CD4-positive, CD25-positive, alpha-beta regulatory T cell (primary cell): ENCODE data around the gene MUSK. TPM values are rescaled to one million over a fixed set of nuclear protein-coding genes. Genes with fewer than 3 reads are reported as not detected.
"Not testable (repeated sequence)": the region's sequence is repeated elsewhere in the genome, so short reads cannot be mapped to it uniquely, and the experiment has no call there.

Experiments
- ATAC-seq, 2 donors: fragments of 150-1000 bp; cut with Tn5 transposase; one replicate each; pipeline ENCODE4 v1.10.0; 2021; ENCODE audit warnings: low read depth in 2 of 2, moderate number of reproducible peaks in 2 of 2, moderate library complexity in 1 of 2
- DNase-seq, 3 donors: peaks; one replicate each; pipeline versions ENCODE4 v3.0.0 to v3.0.0-alpha.2; 2012 to 2022; ENCODE audit warnings: mixed read lengths in 1 of 3
- H3K27ac ChIP-seq: one replicate; pipeline ENCODE4 v1.7.0; 2013; ENCODE audit warnings: mild to moderate bottlenecking, low read length; ENCODE audit not compliant: insufficient read depth, poor library complexity, severe bottlenecking
- H3K27me3 ChIP-seq: one replicate; pipeline ENCODE4 v1.7.0; 2013; ENCODE audit warnings: low read length; ENCODE audit not compliant: control insufficient read depth, insufficient read depth
- H3K36me3 ChIP-seq: one replicate; pipeline ENCODE4 v1.7.0; 2013; ENCODE audit warnings: mild to moderate bottlenecking, low read length, moderate library complexity; ENCODE audit not compliant: control insufficient read depth, insufficient read depth
- H3K4me1 ChIP-seq: 2 replicates; pipeline ENCODE4 v1.7.0; 2013; ENCODE audit warnings: mild to moderate bottlenecking, low read length; ENCODE audit not compliant: insufficient read depth, control insufficient read depth, poor library complexity, severe bottlenecking
- H3K4me3 ChIP-seq: one replicate; pipeline ENCODE4 v1.7.0; 2013; ENCODE audit warnings: low read depth, mild to moderate bottlenecking, low read length, moderate library complexity
- H3K9me3 ChIP-seq, 2 experiments: 1 replicate in 1 of 2; 2 replicates in 1 of 2; pipeline ENCODE4 v1.7.0; 2013; ENCODE audit warnings: low read length in 2 of 2, mild to moderate bottlenecking in 1 of 2, moderate library complexity in 1 of 2; ENCODE audit not compliant: control insufficient read depth in 2 of 2
- H3K27ac Mint-ChIP-seq, 3 donors: one replicate each; pipeline ENCODE4 v1.8.0; 2020 to 2022; ENCODE audit warnings: mild to moderate bottlenecking in 3 of 3, mixed read lengths in 3 of 3, moderate library complexity in 2 of 3
- H3K27me3 Mint-ChIP-seq: one replicate; pipeline ENCODE4 v1.8.0; 2022; ENCODE audit warnings: mild to moderate bottlenecking, mixed read lengths
- H3K36me3 Mint-ChIP-seq: one replicate; pipeline ENCODE4 v1.8.0; 2020; ENCODE audit warnings: mixed read lengths
- H3K4me1 Mint-ChIP-seq, 4 donors: one replicate each; pipeline ENCODE4 v1.8.0; 2020 to 2022; ENCODE audit warnings: mixed read lengths in 4 of 4, mild to moderate bottlenecking in 1 of 4
- H3K4me3 Mint-ChIP-seq, 4 donors: one replicate each; pipeline ENCODE4 v1.8.0; 2020 to 2022; ENCODE audit warnings: mild to moderate bottlenecking in 4 of 4, mixed read lengths in 4 of 4, moderate library complexity in 3 of 4
- H3K9me3 Mint-ChIP-seq, 7 donors: one replicate each; pipeline ENCODE4 v1.8.0; 2020 to 2022; ENCODE audit warnings: mixed read lengths in 7 of 7, mild to moderate bottlenecking in 3 of 7, moderate library complexity in 2 of 7
- polyA plus RNA-seq, 4 donors: library from polyadenylated mRNA; unstranded; fragments of 300-500 nt; fragmentation: Illumina TruSeq; gene quantifications; one replicate each; pipeline ENCODE4 v1.2.3, GENCODE V29; 2021
- total RNA-seq: library from RNA; stranded (reverse); gene quantifications from one replicate; pipeline ENCODE4 v1.2.3, GENCODE V29; 2022

The MUSK gene
- total and polyA plus RNA-seq, 5 donors from 2014 or later, result not detected

DNA sequence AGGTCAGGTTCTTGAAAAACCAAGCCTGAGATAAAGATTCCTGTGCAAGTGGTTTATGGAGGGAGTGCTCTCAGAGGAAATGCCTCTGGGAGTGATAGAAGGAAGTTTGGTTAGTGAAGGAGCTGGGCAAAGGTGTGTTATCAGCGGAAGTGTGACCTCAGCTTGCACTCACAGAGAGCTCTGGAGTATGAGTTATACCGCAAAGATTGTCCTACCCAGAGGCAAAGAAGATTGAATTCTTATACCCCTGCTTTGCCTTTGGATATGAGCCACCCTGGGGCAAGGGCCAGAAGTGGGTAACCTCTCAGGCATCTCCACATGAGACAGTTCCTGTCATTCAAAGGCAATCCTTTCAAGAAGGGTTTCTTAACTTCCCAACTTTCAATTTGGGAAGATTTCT, 145.6 kb downstream of the MUSK start:
- Mint-ChIP-seq H3K4me3 (no peak overlapping the region), H3K27me3 (no peaks in the 10 kb centered on the region), H3K27ac (no peak overlapping the region), H3K4me1 (no peaks in the 10 kb centered on the region), H3K9me3 (peaks cover 0 to 4% (median 0%) of the 10 kb centered on the region in 7 donors), H3K36me3 (no peaks in the 10 kb centered on the region)
- H3K27me3 ChIP-seq, result no peaks in the 10 kb centered on the region
- no peak overlapping the region for H3K4me3 ChIP-seq
- H3K27ac ChIP-seq, result no peak overlapping the region
- no peaks in the 10 kb centered on the region for H3K9me3 ChIP-seq
- ATAC-seq (no peak), DNase-seq (no peak)
- no peaks in the 10 kb centered on the region for H3K36me3 ChIP-seq
- no peaks in the 10 kb centered on the region for H3K4me1 ChIP-seq

DNA sequence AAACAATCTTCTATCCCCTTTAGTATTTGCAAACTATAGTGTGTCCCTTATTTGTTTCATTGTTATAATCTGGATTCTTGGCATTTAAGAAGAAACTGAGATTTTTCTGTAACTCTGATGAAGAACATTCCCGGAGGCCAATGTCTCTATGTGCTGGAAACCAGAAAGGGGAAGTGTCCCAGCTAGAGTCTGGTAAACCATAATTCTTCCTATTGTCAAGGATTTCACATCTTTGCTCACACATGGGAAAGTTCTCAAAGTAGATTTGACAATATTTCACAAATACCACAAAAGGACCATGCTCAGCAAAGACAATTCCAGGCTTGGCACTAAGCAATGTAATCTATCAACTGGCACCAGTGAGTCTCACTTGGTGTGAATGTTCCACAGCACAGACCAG, 146.8 kb downstream of the MUSK start:
- no peak overlapping the region for H3K4me3 ChIP-seq
- H3K4me3 Mint-ChIP-seq, result no peak overlapping the region
- H3K27me3 ChIP-seq, result no peaks in the 10 kb centered on the region
- no peaks in the 10 kb centered on the region for H3K4me1 ChIP-seq
- H3K27me3 Mint-ChIP-seq, result no peaks in the 10 kb centered on the region
- no peak overlapping the region for H3K27ac Mint-ChIP-seq
- DNase-seq, result no peak
- H3K27ac ChIP-seq, result no peak overlapping the region
- H3K36me3 Mint-ChIP-seq, result no peaks in the 10 kb centered on the region
- no peak for ATAC-seq
- no peaks in the 10 kb centered on the region for H3K9me3 ChIP-seq
- H3K4me1 Mint-ChIP-seq, result no peaks in the 10 kb centered on the region
- no peaks in the 10 kb centered on the region for H3K36me3 ChIP-seq
- peaks cover 0 to 4% (median 0%) of the 10 kb centered on the region in 7 donors for H3K9me3 Mint-ChIP-seq

DNA sequence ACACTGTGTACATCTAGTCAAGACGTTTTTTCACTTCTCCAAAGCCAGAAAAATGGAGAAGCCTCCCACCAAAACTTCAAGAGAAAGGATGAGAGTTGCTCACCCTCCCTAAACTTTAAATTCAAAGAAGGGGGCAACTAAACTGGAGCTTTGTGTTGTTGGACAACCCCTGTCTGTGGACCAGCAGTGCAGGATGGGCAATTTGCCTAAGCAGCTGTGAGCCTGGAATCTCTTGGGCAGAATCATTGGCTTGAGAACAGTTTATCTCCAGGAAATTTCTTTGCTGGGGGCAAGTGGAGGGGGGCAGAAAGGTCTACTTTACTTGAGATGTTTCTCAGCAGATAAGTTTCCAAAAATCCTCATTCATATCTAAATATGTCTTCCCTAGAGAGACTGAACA, 151.8 kb downstream of the MUSK start:
- H3K9me3 Mint-ChIP-seq, result peaks cover 0 to 11% (median 3%) of the 10 kb centered on the region in 7 donors
- Histone ChIP-seq H3K4me3 (no peak overlapping the region), H3K4me1 (no peaks in the 10 kb centered on the region), H3K27ac (no peak overlapping the region), H3K9me3 (peaks cover 0 to 3% of the 10 kb centered on the region in 2 experiments), H3K27me3 (no peaks in the 10 kb centered on the region), H3K36me3 (no peaks in the 10 kb centered on the region)
- no peaks in the 10 kb centered on the region for H3K27me3 Mint-ChIP-seq
- ATAC-seq (no peak), DNase-seq (no peak)
- H3K4me3 Mint-ChIP-seq, result no peak overlapping the region
- H3K4me1 Mint-ChIP-seq, result no peaks in the 10 kb centered on the region
- H3K27ac Mint-ChIP-seq, result no peak overlapping the region
- no peaks in the 10 kb centered on the region for H3K36me3 Mint-ChIP-seq

DNA sequence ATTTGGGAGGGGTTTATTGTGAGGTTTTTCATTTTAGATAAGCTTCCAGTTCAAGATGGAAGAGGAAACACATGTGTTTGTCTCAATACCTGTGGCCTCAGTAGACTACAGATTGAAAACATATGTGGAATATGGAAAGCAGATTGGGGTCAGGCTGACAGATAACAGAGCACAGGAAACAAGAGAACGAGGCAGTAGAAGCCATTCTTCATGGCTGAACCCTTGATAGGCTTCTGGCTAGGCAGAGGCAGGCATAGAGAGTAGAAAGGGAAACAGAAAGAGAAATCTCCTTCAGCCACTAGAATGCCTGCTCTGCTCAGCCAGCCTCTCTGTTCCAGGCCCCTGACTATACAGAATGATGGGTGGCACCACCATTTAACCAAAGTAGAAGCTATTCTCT, 152.5 kb downstream of the MUSK start:
- Histone ChIP-seq H3K4me3 (no peak overlapping the region), H3K27me3 (no peaks in the 10 kb centered on the region), H3K4me1 (no peaks in the 10 kb centered on the region), H3K36me3 (no peaks in the 10 kb centered on the region), H3K27ac (no peak overlapping the region), H3K9me3 (peaks cover 0 to 3% of the 10 kb centered on the region in 2 experiments)
- Mint-ChIP-seq H3K4me1 (no peaks in the 10 kb centered on the region), H3K36me3 (no peaks in the 10 kb centered on the region), H3K27ac (peak overlapping the region in 1 of 3 donors; percentile 95), H3K27me3 (no peaks in the 10 kb centered on the region), H3K4me3 (no peak overlapping the region), H3K9me3 (peaks cover 0 to 11% (median 3%) of the 10 kb centered on the region in 7 donors)
- ATAC-seq (no peak), DNase-seq (no peak)

DNA sequence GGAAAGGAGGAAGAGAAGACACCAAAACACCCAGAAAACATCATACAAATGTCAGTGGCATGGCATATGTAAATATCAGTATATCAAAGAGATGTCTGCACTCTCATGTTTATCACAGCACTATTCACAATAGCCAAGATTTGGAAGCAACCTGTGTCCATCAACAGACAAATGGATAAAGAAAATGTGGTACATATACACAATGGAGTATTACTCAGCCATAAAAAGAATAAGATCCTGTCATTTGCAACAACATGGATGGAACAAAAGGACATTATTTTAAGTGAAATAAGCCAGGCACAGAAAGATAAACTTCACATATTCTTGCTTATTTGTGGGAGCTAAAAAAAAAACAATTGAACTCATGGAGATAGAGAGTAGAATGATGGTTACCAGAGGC, 156.5 kb downstream of the MUSK start:
- H3K27me3 Mint-ChIP-seq, H3K36me3 ChIP-seq, H3K27ac ChIP-seq, H3K36me3 Mint-ChIP-seq, H3K27me3 ChIP-seq, H3K27ac Mint-ChIP-seq, H3K4me1 ChIP-seq, H3K9me3 ChIP-seq, ATAC-seq, H3K4me1 Mint-ChIP-seq, DNase-seq, H3K4me3 Mint-ChIP-seq, H3K4me3 ChIP-seq: not testable (repeated sequence)
- peaks cover 0 to 15% (median 4%) of the 10 kb centered on the region in 7 donors for H3K9me3 Mint-ChIP-seq

DNA sequence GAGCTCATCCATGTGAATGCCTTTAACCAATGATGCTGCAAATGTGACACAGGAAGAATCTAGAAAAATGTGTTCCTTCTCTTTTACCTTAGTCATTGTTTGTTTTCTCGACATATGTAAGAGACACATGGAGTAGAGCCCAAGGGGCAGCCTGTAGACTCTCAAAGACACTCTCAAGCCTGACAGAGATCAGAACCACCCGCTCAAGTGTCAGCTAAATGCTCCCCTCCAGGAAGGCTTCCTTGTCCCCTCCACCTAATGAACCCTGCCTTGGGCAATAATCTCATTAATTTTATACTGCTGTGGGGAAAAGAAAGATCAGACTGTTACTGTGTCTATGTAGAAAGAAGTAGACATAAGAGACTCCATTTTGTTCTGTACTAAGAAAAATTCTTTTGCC, 157.4 kb downstream of the MUSK start:
- ATAC-seq, result no peak
- H3K9me3 ChIP-seq, result peaks cover 0 to 3% of the 10 kb centered on the region in 2 experiments

DNA sequence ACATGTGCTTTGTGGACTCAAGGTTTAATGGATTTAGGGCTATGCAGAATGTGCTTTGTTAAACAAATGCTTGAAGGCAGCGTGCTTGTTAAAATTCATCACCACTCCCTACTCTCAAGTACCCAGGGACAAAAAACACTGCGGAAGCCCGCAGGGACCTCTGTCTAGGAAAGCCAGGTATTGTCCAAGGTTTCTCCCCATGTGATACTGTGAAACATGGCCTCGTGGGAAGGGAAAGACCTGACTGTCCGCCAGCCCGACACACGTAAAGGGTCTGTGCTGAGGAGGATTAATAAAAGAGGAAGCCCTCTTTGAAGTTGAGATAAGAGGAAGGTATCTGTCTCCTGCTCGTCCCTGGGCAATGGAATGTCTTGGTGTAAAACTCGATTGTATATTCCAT, 157.8 kb downstream of the MUSK start:
- not testable (repeated sequence) for ATAC-seq, H3K27me3 ChIP-seq, H3K4me3 ChIP-seq, H3K36me3 ChIP-seq, H3K4me1 ChIP-seq, H3K4me1 Mint-ChIP-seq, H3K9me3 ChIP-seq, H3K27me3 Mint-ChIP-seq, H3K36me3 Mint-ChIP-seq, H3K27ac ChIP-seq, H3K27ac Mint-ChIP-seq, H3K4me3 Mint-ChIP-seq, DNase-seq
- H3K9me3 Mint-ChIP-seq, result peaks cover 0 to 15% (median 4%) of the 10 kb centered on the region in 7 donors

More for the DNA sequence above, 157.4 kb downstream of the MUSK start:
- Histone ChIP-seq H3K4me1 (no peaks in the 10 kb centered on the region), H3K36me3 (no peaks in the 10 kb centered on the region), H3K27me3 (no peaks in the 10 kb centered on the region), H3K4me3 (no peak overlapping the region), H3K27ac (no peak overlapping the region)
- H3K27ac Mint-ChIP-seq, result no peak overlapping the region
- no peak overlapping the region for H3K4me3 Mint-ChIP-seq
- peaks cover 4% of the 10 kb centered on the region for H3K27me3 Mint-ChIP-seq
- H3K9me3 Mint-ChIP-seq, result peaks cover 0 to 15% (median 4%) of the 10 kb centered on the region in 7 donors
- no peak for DNase-seq
- H3K4me1 Mint-ChIP-seq, result no peaks in the 10 kb centered on the region
- no peaks in the 10 kb centered on the region for H3K36me3 Mint-ChIP-seq

DNA sequence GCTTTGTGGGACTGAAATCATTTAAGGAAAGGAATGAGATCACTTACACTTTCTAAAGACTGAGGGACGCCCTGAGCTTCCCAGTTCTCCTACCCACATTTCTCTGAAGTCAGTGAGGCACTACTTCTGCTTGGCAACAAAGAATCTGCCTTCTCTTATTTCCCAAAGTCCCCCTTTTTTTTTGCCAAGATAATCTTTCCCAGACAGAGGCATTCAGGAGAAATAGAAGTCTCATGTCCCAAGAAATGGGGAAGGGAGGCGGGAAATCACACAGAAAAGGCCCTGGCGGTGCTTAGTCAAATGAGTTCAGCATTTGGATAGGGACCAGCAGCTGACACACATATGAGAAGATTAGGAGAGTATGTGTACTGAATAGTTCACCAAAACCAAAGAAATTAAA, 159.7 kb downstream of the MUSK start:
- ATAC-seq (no peak), DNase-seq (no peak)
- Histone ChIP-seq H3K4me1 (no peaks in the 10 kb centered on the region), H3K27me3 (no peaks in the 10 kb centered on the region), H3K9me3 (peaks cover 0 to under 1% of the 10 kb centered on the region in 2 experiments), H3K27ac (no peak overlapping the region), H3K36me3 (no peaks in the 10 kb centered on the region), H3K4me3 (no peak overlapping the region)
- Mint-ChIP-seq H3K4me3 (no peak overlapping the region), H3K27ac (no peak overlapping the region), H3K4me1 (no peaks in the 10 kb centered on the region), H3K36me3 (no peaks in the 10 kb centered on the region), H3K9me3 (peaks cover 0 to 15% (median 4%) of the 10 kb centered on the region in 7 donors), H3K27me3 (peaks cover 4% of the 10 kb centered on the region)
